ENCODE results near the gene SLC9A9. TPM values are rescaled to one million over a fixed set of nuclear protein-coding genes. Genes with fewer than 3 reads are reported as not detected.
A peak's percentile ranks its signal among the peaks of the same experiment; 100 is the strongest.

Gene SLC9A9
- total RNA-seq, 2 experiments from 2014 or later: 12.2 TPM

GRCh38 chr3:143351895-143352608, 496.2 kb downstream of the SLC9A9 start:
- H3K27me3 ChIP-seq (ENCODE audit: control insufficient read depth in 1 of 2, insufficient read depth in 2 of 2, low read length in 2 of 2): no peaks in the 10 kb centered on the region
- H3K4me3 ChIP-seq (ENCODE audit: low read length): no peak overlapping the region
- H3K27me3 Mint-ChIP-seq: no peaks in the 10 kb centered on the region
- H3K4me1 Mint-ChIP-seq (ENCODE audit: low read depth): peaks cover 48% of the 10 kb centered on the region
- DNase-seq (no peak), ATAC-seq (ENCODE audit: poor library complexity) (no peak)
- POLR2A ChIA-PET: interaction anchor here (1.4 kb wide), 1 partner anchor 10 kb away, joined by 6 read pairs; no protein-coding TSS in a partner anchor
- peaks cover 10% of the 10 kb centered on the region for H3K4me1 ChIP-seq (ENCODE audit: insufficient read depth, low read length)
- no peak for TF ChIP-seq CTCF (IDR thresholded peaks at IDR 0.05)
- CTCF ChIA-PET: no interaction called here
- H3K36me3 Mint-ChIP-seq (ENCODE audit: low read depth): no peaks in the 10 kb centered on the region
- no peaks in the 10 kb centered on the region for H3K36me3 ChIP-seq (ENCODE audit: insufficient read depth, low read length)
- H3K9me3 ChIP-seq (ENCODE audit: control insufficient read depth in 1 of 2, insufficient read depth in 1 of 2, low read length in 2 of 2): no peaks in the 10 kb centered on the region
- no peaks in the 10 kb centered on the region for H3K9me3 Mint-ChIP-seq
- intact Hi-C loops (cut with DNase I, micrococcal nuclease): no loop called here
- H3K27ac Mint-ChIP-seq: no peak overlapping the region
- no peak overlapping the region for H3K27ac ChIP-seq (ENCODE audit: low read depth in 1 of 2, low read length in 2 of 2)
- H3K4me3 Mint-ChIP-seq: no peak overlapping the region

GRCh38 chr3:143351354-143351753, 496.9 kb downstream of the SLC9A9 start:
- no peak overlapping the region for H3K27ac Mint-ChIP-seq

GRCh38 chr3:143349455-143349854, 498.8 kb downstream of the SLC9A9 start:
- peak overlapping the region; percentile 64 for H3K27ac Mint-ChIP-seq
- DNase-seq (peak in 1 of 14 experiments; percentile 13), ATAC-seq (ENCODE audit: poor library complexity) (peak; percentile 34)
- TF ChIP-seq CTCF (IDR thresholded peaks at IDR 0.05): no peak
- H3K9me3 Mint-ChIP-seq: no peaks in the 10 kb centered on the region
- peaks cover 64% of the 10 kb centered on the region for H3K4me1 Mint-ChIP-seq (ENCODE audit: low read depth)
- H3K4me1 ChIP-seq (ENCODE audit: insufficient read depth, low read length): peaks cover 10% of the 10 kb centered on the region
- no peaks in the 10 kb centered on the region for H3K36me3 ChIP-seq (ENCODE audit: insufficient read depth, low read length)
- ChIA-PET POLR2A (interaction anchor here (0.7 to 1.7 kb wide), 4 partner anchors 13 to 229 kb away, joined by 3 to 8 read pairs (median 4); no protein-coding TSS in a partner anchor), CTCF (no interaction called here)
- no peak overlapping the region for H3K4me3 ChIP-seq (ENCODE audit: low read length)
- H3K27me3 Mint-ChIP-seq: no peaks in the 10 kb centered on the region
- H3K9me3 ChIP-seq (ENCODE audit: control insufficient read depth in 1 of 2, insufficient read depth in 1 of 2, low read length in 2 of 2): no peaks in the 10 kb centered on the region
- no peaks in the 10 kb centered on the region for H3K36me3 Mint-ChIP-seq (ENCODE audit: low read depth)
- no peaks in the 10 kb centered on the region for H3K27me3 ChIP-seq (ENCODE audit: control insufficient read depth in 1 of 2, insufficient read depth in 2 of 2, low read length in 2 of 2)
- intact Hi-C loops (cut with DNase I, micrococcal nuclease): no loop called here
- H3K27ac ChIP-seq (ENCODE audit: low read depth in 1 of 2, low read length in 2 of 2): no peak overlapping the region
- H3K4me3 Mint-ChIP-seq: no peak overlapping the region

More at GRCh38 chr3:143351354-143351753, 496.9 kb downstream of the SLC9A9 start:
- H3K27ac ChIP-seq (ENCODE audit: low read depth in 1 of 2, low read length in 2 of 2): no peak overlapping the region
- no peak for ATAC-seq (ENCODE audit: poor library complexity)
- TF ChIP-seq CTCF (IDR thresholded peaks at IDR 0.05): no peak
- H3K27me3 Mint-ChIP-seq: no peaks in the 10 kb centered on the region
- intact Hi-C loops (cut with DNase I, micrococcal nuclease): no loop called here
- H3K9me3 ChIP-seq (ENCODE audit: control insufficient read depth in 1 of 2, insufficient read depth in 1 of 2, low read length in 2 of 2): no peaks in the 10 kb centered on the region
- H3K9me3 Mint-ChIP-seq: no peaks in the 10 kb centered on the region
- peaks cover 50% of the 10 kb centered on the region for H3K4me1 Mint-ChIP-seq (ENCODE audit: low read depth)
- H3K4me3 ChIP-seq (ENCODE audit: low read length): no peak overlapping the region
- H3K36me3 Mint-ChIP-seq (ENCODE audit: low read depth): no peaks in the 10 kb centered on the region
- peaks cover 10% of the 10 kb centered on the region for H3K4me1 ChIP-seq (ENCODE audit: insufficient read depth, low read length)
- ChIA-PET POLR2A (interaction anchor here (1.4 kb wide), 1 partner anchor 11 kb away, joined by 6 read pairs; no protein-coding TSS in a partner anchor), CTCF (no interaction called here)
- no peaks in the 10 kb centered on the region for H3K36me3 ChIP-seq (ENCODE audit: insufficient read depth, low read length)
- no peak for DNase-seq
- no peaks in the 10 kb centered on the region for H3K27me3 ChIP-seq (ENCODE audit: control insufficient read depth in 1 of 2, insufficient read depth in 2 of 2, low read length in 2 of 2)
- no peak overlapping the region for H3K4me3 Mint-ChIP-seq

Measured in CD4-positive, alpha-beta T cell (primary cell).